ENCODE results near the gene FIBCD1.

The FIBCD1 gene

GRCh38 chr9:130903194-130904069 lies 35.6 kb downstream of the FIBCD1 start:
- ChIA-PET POLR2A (no interaction called here), CTCF (no interaction called here)
- no peak for TF ChIP-seq CTCF (IDR thresholded peaks at IDR 0.05; ENCODE audit: control extremely low read depth, extremely low read depth, low read depth, missing control alignments)
- no peak for DNase-seq (ENCODE audit: extremely low spot score)

GRCh38 chr9:130902204-130903185 lies 36.6 kb downstream of the FIBCD1 start:
- no peak for TF ChIP-seq CTCF (IDR thresholded peaks at IDR 0.05; ENCODE audit: control extremely low read depth, extremely low read depth, low read depth, missing control alignments)
- ChIA-PET POLR2A (no interaction called here), CTCF (no interaction called here)
- no peak for DNase-seq (ENCODE audit: extremely low spot score)

GRCh38 chr9:130901498-130902203 lies 37.4 kb downstream of the FIBCD1 start:
- CTCF ChIA-PET = no interaction called here
- no peak for TF ChIP-seq CTCF (IDR thresholded peaks at IDR 0.05; ENCODE audit: control extremely low read depth, extremely low read depth, low read depth, missing control alignments)
- POLR2A ChIA-PET = no interaction called here
- no peak for DNase-seq (ENCODE audit: extremely low spot score)

GRCh38 chr9:130900701-130901497 lies 38.1 kb downstream of the FIBCD1 start:
- POLR2A ChIA-PET = no interaction called here
- CTCF ChIA-PET = no interaction called here
- no peak for DNase-seq (ENCODE audit: extremely low spot score)
- TF ChIP-seq CTCF (IDR thresholded peaks at IDR 0.05; ENCODE audit: control extremely low read depth, extremely low read depth, low read depth, missing control alignments) = no peak

GRCh38 chr9:130899051-130899748 lies 39.8 kb downstream of the FIBCD1 start:
- ChIA-PET POLR2A (no interaction called here), CTCF (interaction anchor here (0.9 kb wide), 1 partner anchor 147 kb away, joined by 4 read pairs; no protein-coding TSS in a partner anchor)
- DNase-seq (ENCODE audit: extremely low spot score) = no peak
- no peak for TF ChIP-seq CTCF (IDR thresholded peaks at IDR 0.05; ENCODE audit: control extremely low read depth, extremely low read depth, low read depth, missing control alignments)
